GM18517 (cell line): Measurements from ENCODE around the gene WARS2.
A peak's percentile ranks its signal among the peaks of the same experiment; 100 is the strongest.
"Not testable (repeated sequence)": the region's sequence is repeated elsewhere in the genome, so short reads cannot be mapped to it uniquely, and the experiment has no call there.

ENCODE experiments used
- ATAC-seq: cut with Tn5 transposase; IDR thresholded peaks from one replicate; pipeline ENCODE4 v1.9.1; 2021; ENCODE audit warnings: mild to moderate bottlenecking, moderate library complexity; ENCODE audit not compliant: unreplicated experiment

Gene WARS2

GRCh38 chr1:119141020-119141424, 569 bp upstream of the WARS2 start:
- ATAC-seq = peak; percentile 0

- peak; percentile 33 for ATAC-seq
Measured at GRCh38 chr1:119139857-119140176, 636 bp downstream of the WARS2 start.

- peak; percentile 36 for ATAC-seq
Measured at GRCh38 chr1:119139403-119139802, 1.1 kb downstream of the WARS2 start.

- no peak for ATAC-seq
Measured at GRCh38 chr1:119136401-119136800, 4.1 kb downstream of the WARS2 start.

GRCh38 chr1:119133987-119134386, 6.5 kb downstream of the WARS2 start:
- ATAC-seq = no peak

- ATAC-seq = no peak
Measured at GRCh38 chr1:119132179-119132578, 8.3 kb downstream of the WARS2 start.

- ATAC-seq = no peak
Measured at GRCh38 chr1:119125874-119126273, 14.6 kb downstream of the WARS2 start.

GRCh38 chr1:119124764-119125163, 15.7 kb downstream of the WARS2 start:
- ATAC-seq = no peak

- not testable (repeated sequence) for ATAC-seq
Measured at GRCh38 chr1:119121872-119122271, 18.6 kb downstream of the WARS2 start.

GRCh38 chr1:119116725-119117124, 23.7 kb downstream of the WARS2 start:
- ATAC-seq = no peak

- no peak for ATAC-seq
Measured at GRCh38 chr1:119115736-119116135, 24.7 kb downstream of the WARS2 start.

- no peak for ATAC-seq
Measured at GRCh38 chr1:119115311-119115710, 25.1 kb downstream of the WARS2 start.

GRCh38 chr1:119114786-119115185, 25.7 kb downstream of the WARS2 start:
- no peak for ATAC-seq

- no peak for ATAC-seq
Measured at GRCh38 chr1:119112791-119113190, 27.7 kb downstream of the WARS2 start.

- ATAC-seq = no peak
Measured at GRCh38 chr1:119112244-119112643, 28.2 kb downstream of the WARS2 start.

GRCh38 chr1:119108988-119109387, 31.5 kb downstream of the WARS2 start:
- ATAC-seq = no peak

GRCh38 chr1:119103764-119104163, 36.7 kb downstream of the WARS2 start:
- ATAC-seq = no peak

GRCh38 chr1:119102051-119102450, 38.4 kb downstream of the WARS2 start:
- no peak for ATAC-seq

GRCh38 chr1:119101563-119101962, 38.9 kb downstream of the WARS2 start:
- ATAC-seq = no peak

- ATAC-seq = no peak
Measured at GRCh38 chr1:119099775-119100174, 40.7 kb downstream of the WARS2 start.

GRCh38 chr1:119097380-119097779, 43.1 kb downstream of the WARS2 start:
- no peak for ATAC-seq

GRCh38 chr1:119093721-119094120, 46.7 kb downstream of the WARS2 start:
- no peak for ATAC-seq

- ATAC-seq = no peak
Measured at GRCh38 chr1:119091618-119092017, 48.8 kb downstream of the WARS2 start.

GRCh38 chr1:119090250-119090649, 50.2 kb downstream of the WARS2 start:
- no peak for ATAC-seq
